ENCODE results near the gene SYT2.

GRCh38 chr1:202654079-202654478 is 56.2 kb downstream of the SYT2 start:
- TF ChIP-seq EZH2 (IDR thresholded peaks at IDR 0.05; ENCODE audit: borderline replicate concordance, control insufficient read depth, low read depth, low read length) (no peak), FOXM1 (IDR thresholded peaks at IDR 0.05; ENCODE audit: low read depth, low read length) (no peak), PML (IDR thresholded peaks at IDR 0.05; ENCODE audit: low read length) (no peak)
- TF ChIP-seq, protein P1, sequence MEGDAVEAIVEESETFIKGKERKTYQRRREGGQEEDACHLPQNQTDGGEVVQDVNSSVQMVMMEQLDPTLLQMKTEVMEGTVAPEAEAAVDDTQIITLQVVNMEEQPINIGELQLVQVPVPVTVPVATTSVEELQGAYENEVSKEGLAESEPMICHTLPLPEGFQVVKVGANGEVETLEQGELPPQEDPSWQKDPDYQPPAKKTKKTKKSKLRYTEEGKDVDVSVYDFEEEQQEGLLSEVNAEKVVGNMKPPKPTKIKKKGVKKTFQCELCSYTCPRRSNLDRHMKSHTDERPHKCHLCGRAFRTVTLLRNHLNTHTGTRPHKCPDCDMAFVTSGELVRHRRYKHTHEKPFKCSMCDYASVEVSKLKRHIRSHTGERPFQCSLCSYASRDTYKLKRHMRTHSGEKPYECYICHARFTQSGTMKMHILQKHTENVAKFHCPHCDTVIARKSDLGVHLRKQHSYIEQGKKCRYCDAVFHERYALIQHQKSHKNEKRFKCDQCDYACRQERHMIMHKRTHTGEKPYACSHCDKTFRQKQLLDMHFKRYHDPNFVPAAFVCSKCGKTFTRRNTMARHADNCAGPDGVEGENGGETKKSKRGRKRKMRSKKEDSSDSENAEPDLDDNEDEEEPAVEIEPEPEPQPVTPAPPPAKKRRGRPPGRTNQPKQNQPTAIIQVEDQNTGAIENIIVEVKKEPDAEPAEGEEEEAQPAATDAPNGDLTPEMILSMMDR (IDR thresholded peaks at IDR 0.05 in 2 of 3, conservative IDR thresholded peaks at IDR 0.05 in 1 of 3; ENCODE audit: control insufficient read depth in 2 of 3, extremely low read depth in 1 of 3, insufficient read depth in 1 of 3, low read depth in 3 of 3, low read length in 3 of 3) = no peak
